Trophoblast cell (in vitro differentiated cells and primary cell): ENCODE measurements around the gene UBE2H.
"Not testable (repeated sequence)": the region's sequence is repeated elsewhere in the genome, so short reads cannot be mapped to it uniquely, and the experiment has no call there.

Source experiments
- DNase-seq, 2 donors: peaks; one replicate each; pipeline ENCODE4 v3.0.0-alpha.2; 2016
- H2AFZ ChIP-seq: 2 replicates; pipeline ENCODE4 v1.6.1; 2013; ENCODE audit warnings: low read length, moderate library complexity, mild to moderate bottlenecking; ENCODE audit not compliant: insufficient read depth, poor library complexity
- H2AK5ac ChIP-seq: 2 replicates; pipeline ENCODE4 v1.6.1; 2013; ENCODE audit warnings: mild to moderate bottlenecking, low read length
- H2BK120ac ChIP-seq: 2 replicates; pipeline ENCODE4 v1.6.1; 2013; ENCODE audit warnings: low read length, mild to moderate bottlenecking, moderate library complexity; ENCODE audit not compliant: insufficient read depth, poor library complexity
- H2BK12ac ChIP-seq: 2 replicates; pipeline ENCODE4 v1.6.1; 2013; ENCODE audit warnings: mild to moderate bottlenecking, low read length, moderate library complexity
- H2BK5ac ChIP-seq: 2 replicates; pipeline ENCODE4 v1.6.1; 2013; ENCODE audit warnings: low read length, low read depth, moderate library complexity, mild to moderate bottlenecking; ENCODE audit not compliant: poor library complexity
- H3K14ac ChIP-seq: 2 replicates; pipeline ENCODE4 v1.6.1; 2013; ENCODE audit warnings: mild to moderate bottlenecking, low read length
- H3K18ac ChIP-seq: 2 replicates; pipeline ENCODE4 v1.6.1; 2013; ENCODE audit warnings: mild to moderate bottlenecking, low read length
- H3K23ac ChIP-seq: 2 replicates; pipeline ENCODE4 v1.6.1; 2013; ENCODE audit warnings: low read length
- H3K27ac ChIP-seq: 2 replicates; pipeline ENCODE4 v1.5.1; 2013; ENCODE audit warnings: low read depth, mild to moderate bottlenecking, inconsistent platforms, low read length, moderate library complexity
- H3K27me3 ChIP-seq: 2 replicates; pipeline ENCODE4 v1.6.1; 2013; ENCODE audit warnings: inconsistent platforms, mild to moderate bottlenecking, low read length, moderate library complexity; ENCODE audit not compliant: insufficient read depth
- H3K36me3 ChIP-seq, 2 experiments: 1 replicate in 1 of 2; 2 replicates in 1 of 2; pipeline ENCODE4 v1.6.1; 2013; ENCODE audit warnings: low read length in 2 of 2, mild to moderate bottlenecking in 2 of 2, moderate library complexity in 1 of 2; ENCODE audit not compliant: insufficient read depth in 2 of 2, control insufficient read depth in 1 of 2
- H3K4ac ChIP-seq: 2 replicates; pipeline ENCODE4 v1.6.1; 2013; ENCODE audit warnings: low read depth, mild to moderate bottlenecking, low read length, moderate library complexity
- H3K4me1 ChIP-seq, 2 experiments: 1 replicate in 1 of 2; 2 replicates in 1 of 2; pipeline ENCODE4 v1.6.1; 2013; ENCODE audit warnings: low read length in 2 of 2, mild to moderate bottlenecking in 2 of 2, moderate library complexity in 1 of 2; ENCODE audit not compliant: insufficient read depth in 2 of 2, control insufficient read depth in 1 of 2
- H3K4me2 ChIP-seq: 2 replicates; pipeline ENCODE4 v1.6.1; 2013; ENCODE audit warnings: inconsistent platforms, mild to moderate bottlenecking, low read length, moderate library complexity
- H3K4me3 ChIP-seq: 2 replicates; pipeline ENCODE4 v1.5.1; 2013; ENCODE audit warnings: mild to moderate bottlenecking, low read depth, low read length, inconsistent platforms
- H3K79me1 ChIP-seq: one replicate; pipeline ENCODE4 v1.6.1; 2013; ENCODE audit warnings: low read length
- H3K79me2 ChIP-seq: 2 replicates; pipeline ENCODE4 v1.6.1; 2013; ENCODE audit warnings: low read length, mild to moderate bottlenecking; ENCODE audit not compliant: control insufficient read depth, insufficient read depth, poor library complexity
- H3K9ac ChIP-seq: 2 replicates; pipeline ENCODE4 v1.6.1; 2013; ENCODE audit warnings: mild to moderate bottlenecking, low read length
- H3K9me3 ChIP-seq: 2 replicates; pipeline ENCODE4 v1.6.1; 2013; ENCODE audit warnings: low read depth, mild to moderate bottlenecking, control low read depth, inconsistent platforms, low read length; ENCODE audit not compliant: insufficient read depth
- H4K12ac ChIP-seq: 2 replicates; pipeline ENCODE4 v1.6.1; 2013; ENCODE audit warnings: low read depth, mild to moderate bottlenecking, low read length, moderate library complexity
- H4K8ac ChIP-seq: 2 replicates; pipeline ENCODE4 v1.6.1; 2013; ENCODE audit warnings: low read depth, mild to moderate bottlenecking, low read length, moderate library complexity
- H4K91ac ChIP-seq: one replicate; pipeline ENCODE4 v1.6.1; 2013; ENCODE audit warnings: low read depth, mild to moderate bottlenecking, low read length, moderate library complexity
- WGBS: extraction: QIAGEN DNeasy Blood & Tissue Kit; methylation state at CpG from one replicate; pipeline ENCODE4 v1.1.7; 2013; ENCODE audit warnings: missing lambda C conversion rate; ENCODE audit not compliant: insufficient read length, insufficient coverage; ENCODE audit errors: extremely low coverage; 5-methylcytosine and 5-hydroxymethylcytosine counted together

The UBE2H gene

DNA sequence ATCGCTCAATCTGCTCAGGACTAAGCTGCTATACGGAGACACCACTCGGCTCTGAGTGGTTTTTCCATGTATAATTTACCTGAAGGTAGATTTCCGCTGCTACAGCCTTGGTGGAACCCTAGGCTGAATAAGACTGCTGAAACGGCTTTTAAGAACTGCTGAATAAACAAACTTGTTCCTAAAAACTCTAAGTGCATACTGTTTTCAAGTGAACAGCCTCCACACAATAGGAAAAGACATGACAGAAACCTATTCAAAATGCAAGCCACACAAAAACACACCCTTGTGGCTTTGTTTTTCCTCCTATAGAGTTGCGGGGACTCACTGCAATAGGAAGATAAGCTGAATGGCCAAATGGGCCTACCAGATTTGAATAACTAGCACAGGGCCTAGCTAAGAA is 117.2 kb downstream of the UBE2H start:
- no CpG with 5 or more reads among the region's 6 CpGs for WGBS
- Histone ChIP-seq H3K4me2 (no peak overlapping the region), H4K8ac (no peak overlapping the region)

GRCh38 chr7:129833353-129833752 is 119.4 kb downstream of the UBE2H start:
- not testable (repeated sequence) for H2AFZ ChIP-seq, H3K23ac ChIP-seq, H3K4me2 ChIP-seq, H3K9ac ChIP-seq, H4K8ac ChIP-seq, H3K79me2 ChIP-seq, H2BK5ac ChIP-seq, H2BK12ac ChIP-seq, H3K27ac ChIP-seq, H3K27me3 ChIP-seq, H3K79me1 ChIP-seq, H4K91ac ChIP-seq, H3K4ac ChIP-seq, H2BK120ac ChIP-seq, H3K14ac ChIP-seq, H3K18ac ChIP-seq, DNase-seq, H2AK5ac ChIP-seq, H3K4me3 ChIP-seq, H3K9me3 ChIP-seq, H4K12ac ChIP-seq
- Histone ChIP-seq H3K4me1 (peaks cover 16 to 19% of the 10 kb centered on the region in 2 experiments), H3K36me3 (peaks cover 18 to 30% of the 10 kb centered on the region in 2 experiments)
- no CpG with 5 or more reads among the region's 6 CpGs for WGBS

More for the DNA sequence above, 117.2 kb downstream of the UBE2H start:
- peaks cover 17 to 35% of the 10 kb centered on the region in 2 experiments for H3K36me3 ChIP-seq
- no peak overlapping the region for H2BK12ac ChIP-seq
- H3K4me1 ChIP-seq, result peaks cover 12 to 15% of the 10 kb centered on the region in 2 experiments
- no peak overlapping the region for H3K18ac ChIP-seq
- H3K79me2 ChIP-seq, result no peaks in the 10 kb centered on the region
- no peak overlapping the region for H4K12ac ChIP-seq
- no peak overlapping the region for H2AFZ ChIP-seq
- H2AK5ac ChIP-seq, result no peak overlapping the region
- no peak overlapping the region for H4K91ac ChIP-seq
- H3K9me3 ChIP-seq, result no peaks in the 10 kb centered on the region
- H3K27ac ChIP-seq, result no peak overlapping the region
- no peak overlapping the region for H3K23ac ChIP-seq
- no peaks in the 10 kb centered on the region for H3K79me1 ChIP-seq
- no peak overlapping the region for H3K4me3 ChIP-seq
- no peak overlapping the region for H3K14ac ChIP-seq
- no peaks in the 10 kb centered on the region for H3K27me3 ChIP-seq
- DNase-seq, result no peak
- no peak overlapping the region for H3K4ac ChIP-seq
- no peak overlapping the region for H2BK120ac ChIP-seq
- no peak overlapping the region for H3K9ac ChIP-seq
- H2BK5ac ChIP-seq, result no peak overlapping the region

GRCh38 chr7:129832701-129833227 is 120.0 kb downstream of the UBE2H start:
- Histone ChIP-seq H3K4me2 (no peak overlapping the region), H2AFZ (no peak overlapping the region), H3K4ac (no peak overlapping the region), H4K8ac (no peak overlapping the region), H3K9me3 (no peaks in the 10 kb centered on the region), H3K4me3 (no peak overlapping the region), H3K27me3 (no peaks in the 10 kb centered on the region), H2BK5ac (no peak overlapping the region), H3K23ac (no peak overlapping the region), H3K79me1 (no peaks in the 10 kb centered on the region), H3K4me1 (peaks cover 16 to 19% of the 10 kb centered on the region in 2 experiments), H3K27ac (no peak overlapping the region), H3K36me3 (peaks cover 18 to 27% of the 10 kb centered on the region in 2 experiments), H2AK5ac (no peak overlapping the region), H4K91ac (no peak overlapping the region), H3K9ac (no peak overlapping the region), H3K79me2 (no peaks in the 10 kb centered on the region), H3K14ac (no peak overlapping the region), H3K18ac (no peak overlapping the region), H2BK120ac (no peak overlapping the region), H4K12ac (no peak overlapping the region), H2BK12ac (no peak overlapping the region)
- WGBS, result no CpG with 5 or more reads among the region's 3 CpGs
- DNase-seq, result no peak

DNA sequence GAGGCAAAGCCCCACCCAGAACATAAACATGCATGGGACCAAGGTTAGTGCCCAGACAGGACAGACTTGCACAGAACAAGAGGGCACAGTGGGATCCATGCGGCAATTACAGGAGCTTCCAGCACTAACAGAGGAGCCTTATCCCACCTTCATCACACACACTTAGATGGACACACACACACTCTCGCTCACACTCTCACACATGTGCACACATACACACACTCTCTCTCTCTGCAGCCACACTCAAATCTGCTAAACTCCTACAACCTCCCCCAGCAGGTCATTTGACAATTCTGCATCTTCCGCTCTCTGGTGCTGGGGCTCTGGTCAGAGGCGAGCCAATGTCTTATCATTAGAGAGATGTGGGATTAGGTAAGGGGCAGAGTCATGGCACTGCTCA is 120.5 kb downstream of the UBE2H start:
- DNase-seq, result no peak
- no CpG with 5 or more reads among the region's 4 CpGs for WGBS

More for the DNA sequence above, 120.5 kb downstream of the UBE2H start:
- no peak overlapping the region for H2AK5ac ChIP-seq
- H3K4ac ChIP-seq, result no peak overlapping the region
- H2AFZ ChIP-seq, result no peak overlapping the region
- H3K9me3 ChIP-seq, result no peaks in the 10 kb centered on the region
- H3K18ac ChIP-seq, result no peak overlapping the region
- H3K79me2 ChIP-seq, result no peaks in the 10 kb centered on the region
- H3K23ac ChIP-seq, result no peak overlapping the region
- no peaks in the 10 kb centered on the region for H3K27me3 ChIP-seq
- no peak overlapping the region for H3K27ac ChIP-seq
- H3K4me2 ChIP-seq, result no peak overlapping the region
- H3K79me1 ChIP-seq, result no peaks in the 10 kb centered on the region
- H4K8ac ChIP-seq, result no peak overlapping the region
- no peak overlapping the region for H3K9ac ChIP-seq
- H4K91ac ChIP-seq, result no peak overlapping the region
- H2BK120ac ChIP-seq, result no peak overlapping the region
- no peak overlapping the region for H2BK5ac ChIP-seq
- H3K36me3 ChIP-seq, result peaks cover 21 to 29% of the 10 kb centered on the region in 2 experiments
- peaks cover 16 to 19% of the 10 kb centered on the region in 2 experiments for H3K4me1 ChIP-seq
- no peak overlapping the region for H3K4me3 ChIP-seq
- no peak overlapping the region for H2BK12ac ChIP-seq
- H4K12ac ChIP-seq, result no peak overlapping the region
- no peak overlapping the region for H3K14ac ChIP-seq
